ENCODE data around the gene MRPL51.
A peak's percentile ranks its signal among the peaks of the same experiment; 100 is the strongest.

MRPL51 gene

GRCh38 chr12:6452245-6452943 is 40.7 kb downstream of the MRPL51 start:
- TF ChIP-seq, protein P1, sequence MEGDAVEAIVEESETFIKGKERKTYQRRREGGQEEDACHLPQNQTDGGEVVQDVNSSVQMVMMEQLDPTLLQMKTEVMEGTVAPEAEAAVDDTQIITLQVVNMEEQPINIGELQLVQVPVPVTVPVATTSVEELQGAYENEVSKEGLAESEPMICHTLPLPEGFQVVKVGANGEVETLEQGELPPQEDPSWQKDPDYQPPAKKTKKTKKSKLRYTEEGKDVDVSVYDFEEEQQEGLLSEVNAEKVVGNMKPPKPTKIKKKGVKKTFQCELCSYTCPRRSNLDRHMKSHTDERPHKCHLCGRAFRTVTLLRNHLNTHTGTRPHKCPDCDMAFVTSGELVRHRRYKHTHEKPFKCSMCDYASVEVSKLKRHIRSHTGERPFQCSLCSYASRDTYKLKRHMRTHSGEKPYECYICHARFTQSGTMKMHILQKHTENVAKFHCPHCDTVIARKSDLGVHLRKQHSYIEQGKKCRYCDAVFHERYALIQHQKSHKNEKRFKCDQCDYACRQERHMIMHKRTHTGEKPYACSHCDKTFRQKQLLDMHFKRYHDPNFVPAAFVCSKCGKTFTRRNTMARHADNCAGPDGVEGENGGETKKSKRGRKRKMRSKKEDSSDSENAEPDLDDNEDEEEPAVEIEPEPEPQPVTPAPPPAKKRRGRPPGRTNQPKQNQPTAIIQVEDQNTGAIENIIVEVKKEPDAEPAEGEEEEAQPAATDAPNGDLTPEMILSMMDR (IDR thresholded peaks at IDR 0.05; ENCODE audit: borderline replicate concordance, insufficient read depth, low read depth, low read length), result no peak
- peak overlapping the region; percentile 83 for H3K4me3 ChIP-seq (ENCODE audit: low read depth, low read length)

- TF ChIP-seq, protein P1 (IDR thresholded peaks at IDR 0.05; ENCODE audit: borderline replicate concordance, insufficient read depth, low read depth, low read length), result no peak
- H3K4me3 ChIP-seq (ENCODE audit: low read depth, low read length), result peak within 1 kb of the TSS; percentile 83
Measured at GRCh38 chr12:6451348-6452244, 41.5 kb downstream of the MRPL51 start, which contains the start of gene TAPBPL. Gene TAPBPL, plus strand, starts transcription at chr12:6452042. Its CDS starts 207 bp downstream, at chr12:6452249.

DNA sequence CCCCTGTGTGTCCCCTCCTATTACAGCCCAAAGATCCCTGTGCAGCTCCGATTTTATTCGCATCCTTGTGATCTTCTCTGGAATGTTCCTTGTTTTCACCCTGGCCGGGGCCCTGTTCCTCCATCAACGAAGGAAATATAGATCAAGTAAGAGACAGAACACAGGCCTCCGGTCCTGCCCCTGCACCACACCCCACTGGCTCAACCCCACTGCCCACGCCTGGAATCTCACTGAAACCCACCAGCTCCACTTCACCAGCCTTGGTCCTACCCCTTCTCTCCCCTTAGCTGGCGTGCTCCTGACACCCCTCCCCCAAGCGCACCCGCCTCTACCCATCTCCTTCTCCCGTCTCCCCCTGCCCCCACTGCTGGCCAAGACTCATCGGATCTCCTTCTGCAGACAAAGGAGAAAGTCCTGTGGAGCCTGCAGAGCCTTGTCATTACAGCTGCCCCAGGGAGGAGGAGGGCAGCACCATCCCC is 42.2 kb downstream of the MRPL51 start:
- peak overlapping the region; percentile 83 for H3K4me3 ChIP-seq (ENCODE audit: low read depth, low read length)

DNA sequence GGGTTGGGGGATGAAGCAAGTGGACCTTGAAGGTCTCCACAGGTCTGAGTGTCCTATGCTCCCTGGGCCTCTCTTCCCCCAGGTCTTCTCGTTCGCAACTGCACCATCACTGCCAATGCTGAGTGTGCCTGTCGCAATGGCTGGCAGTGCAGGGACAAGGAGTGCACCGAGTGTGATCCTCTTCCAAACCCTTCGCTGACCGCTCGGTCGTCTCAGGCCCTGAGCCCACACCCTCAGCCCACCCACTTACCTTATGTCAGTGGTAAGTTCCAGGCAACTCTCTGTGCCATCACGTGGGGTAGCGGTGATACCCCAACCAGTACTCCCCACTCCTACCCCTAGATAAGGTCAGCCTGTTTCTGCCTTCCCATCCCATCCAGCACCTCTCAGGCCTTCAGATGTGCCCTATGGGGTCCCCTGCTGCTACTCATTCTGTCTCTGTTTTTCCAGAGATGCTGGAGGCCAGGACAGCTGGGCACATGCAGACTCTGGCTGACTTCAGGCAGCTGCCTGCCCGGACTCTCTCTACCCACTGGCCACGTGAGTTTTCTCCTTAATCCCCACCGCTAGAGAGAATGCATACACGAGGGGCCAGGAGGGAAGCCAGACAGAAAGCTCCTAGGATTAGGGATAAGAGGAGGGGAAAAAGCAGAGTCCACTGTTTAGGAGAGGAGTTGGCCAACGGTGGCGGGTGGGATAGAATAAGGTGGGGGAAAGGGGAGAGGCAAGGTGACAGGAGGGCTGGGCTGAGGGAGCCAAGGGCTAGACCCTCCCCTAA is 42.8 kb downstream of the MRPL51 start:
- H3K4me3 ChIP-seq (ENCODE audit: low read depth, low read length), result peak overlapping the region; percentile 83
- TF ChIP-seq, protein P1 (IDR thresholded peaks at IDR 0.05; ENCODE audit: borderline replicate concordance, insufficient read depth, low read depth, low read length), result no peak

More for the DNA sequence above, 42.2 kb downstream of the MRPL51 start:
- TF ChIP-seq, protein P1 (IDR thresholded peaks at IDR 0.05; ENCODE audit: borderline replicate concordance, insufficient read depth, low read depth, low read length), result no peak

GRCh38 chr12:6444704-6445688 is 48.1 kb downstream of the MRPL51 start, which contains the start of gene CD27:
Gene CD27, plus strand, starts transcription at chr12:6444955. Its CDS starts 141 bp downstream, at chr12:6445096.
- TF ChIP-seq, protein P1 (IDR thresholded peaks at IDR 0.05; ENCODE audit: borderline replicate concordance, insufficient read depth, low read depth, low read length), result no peak
- H3K4me3 ChIP-seq (ENCODE audit: low read depth, low read length), result peak within 1 kb of the TSS; percentile 88
